AG09309 (cell line): ENCODE results near the gene RANBP3.
"Not testable (repeated sequence)": the region's sequence is repeated elsewhere in the genome, so short reads cannot be mapped to it uniquely, and the experiment has no call there.

Source experiments
- DNase-seq: peaks from one replicate; pipeline ENCODE4 v3.0.0-alpha.2; 2010; ENCODE audit warnings: low read depth
- H3K4me3 ChIP-seq: 2 replicates; pipeline ENCODE4 v1.5.1; 2011; ENCODE audit warnings: mild to moderate bottlenecking, low read depth, low read length, moderate library complexity; ENCODE audit not compliant: control insufficient read depth
- CTCF ChIP-seq: IDR thresholded peaks from 2 replicates; pipeline ENCODE4 v1.5.1; 2011; ENCODE audit warnings: mild to moderate bottlenecking, low read depth, low read length, inconsistent platforms; ENCODE audit not compliant: insufficient read depth, control insufficient read depth; ENCODE audit errors: missing control alignments

Gene RANBP3, protein sequence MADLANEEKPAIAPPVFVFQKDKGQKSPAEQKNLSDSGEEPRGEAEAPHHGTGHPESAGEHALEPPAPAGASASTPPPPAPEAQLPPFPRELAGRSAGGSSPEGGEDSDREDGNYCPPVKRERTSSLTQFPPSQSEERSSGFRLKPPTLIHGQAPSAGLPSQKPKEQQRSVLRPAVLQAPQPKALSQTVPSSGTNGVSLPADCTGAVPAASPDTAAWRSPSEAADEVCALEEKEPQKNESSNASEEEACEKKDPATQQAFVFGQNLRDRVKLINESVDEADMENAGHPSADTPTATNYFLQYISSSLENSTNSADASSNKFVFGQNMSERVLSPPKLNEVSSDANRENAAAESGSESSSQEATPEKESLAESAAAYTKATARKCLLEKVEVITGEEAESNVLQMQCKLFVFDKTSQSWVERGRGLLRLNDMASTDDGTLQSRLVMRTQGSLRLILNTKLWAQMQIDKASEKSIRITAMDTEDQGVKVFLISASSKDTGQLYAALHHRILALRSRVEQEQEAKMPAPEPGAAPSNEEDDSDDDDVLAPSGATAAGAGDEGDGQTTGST

DNA sequence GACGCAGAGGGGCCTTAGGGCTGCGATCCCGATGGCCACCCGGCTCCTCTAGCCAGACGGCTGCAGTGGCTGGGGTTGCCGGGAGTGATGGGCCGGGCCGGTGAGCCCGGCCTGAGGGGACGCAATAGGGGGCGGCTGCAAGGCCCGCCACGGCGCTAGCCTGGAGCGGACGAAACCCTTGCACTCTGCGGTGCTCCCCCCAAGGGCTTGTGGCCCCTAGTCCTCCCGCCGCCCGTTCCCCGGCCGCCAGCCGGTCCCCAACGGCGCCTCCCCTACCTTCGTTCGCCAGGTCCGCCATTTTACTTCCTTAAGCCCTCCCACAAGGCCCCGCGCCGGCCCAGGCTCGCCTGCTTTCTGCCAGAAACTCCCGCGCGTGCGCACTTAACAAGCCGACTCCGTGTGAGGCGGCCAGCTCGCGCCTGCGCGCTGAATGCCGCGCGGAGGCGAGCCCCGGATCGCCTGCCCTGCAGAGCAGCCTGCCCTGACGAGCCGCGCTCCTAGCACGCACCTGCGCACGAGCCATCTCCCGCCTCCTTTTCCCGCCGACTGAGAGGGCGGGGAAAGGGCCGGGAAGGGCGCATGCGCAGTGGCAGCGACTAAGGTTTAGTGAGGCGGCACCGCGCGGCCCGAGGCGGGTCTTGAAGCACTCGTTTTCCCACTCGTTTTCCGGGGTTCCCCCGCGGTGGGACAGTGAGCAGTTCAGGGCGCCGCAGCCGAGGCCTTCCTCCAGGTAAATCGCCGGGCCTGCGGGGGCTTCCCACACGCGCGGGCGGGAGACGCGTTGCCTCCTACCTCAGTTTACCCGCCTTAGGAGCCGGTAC, at the start of gene RANBP3:
Gene RANBP3, minus strand, starts transcription at position 356 of the 821 bp plus-strand sequence. Its CDS starts 58 bp downstream, at position 298.
- no peak for TF ChIP-seq CTCF
- DNase-seq, result peak; percentile 97
- H3K4me3 ChIP-seq, result peak within 1 kb of the TSS; percentile 89

DNA sequence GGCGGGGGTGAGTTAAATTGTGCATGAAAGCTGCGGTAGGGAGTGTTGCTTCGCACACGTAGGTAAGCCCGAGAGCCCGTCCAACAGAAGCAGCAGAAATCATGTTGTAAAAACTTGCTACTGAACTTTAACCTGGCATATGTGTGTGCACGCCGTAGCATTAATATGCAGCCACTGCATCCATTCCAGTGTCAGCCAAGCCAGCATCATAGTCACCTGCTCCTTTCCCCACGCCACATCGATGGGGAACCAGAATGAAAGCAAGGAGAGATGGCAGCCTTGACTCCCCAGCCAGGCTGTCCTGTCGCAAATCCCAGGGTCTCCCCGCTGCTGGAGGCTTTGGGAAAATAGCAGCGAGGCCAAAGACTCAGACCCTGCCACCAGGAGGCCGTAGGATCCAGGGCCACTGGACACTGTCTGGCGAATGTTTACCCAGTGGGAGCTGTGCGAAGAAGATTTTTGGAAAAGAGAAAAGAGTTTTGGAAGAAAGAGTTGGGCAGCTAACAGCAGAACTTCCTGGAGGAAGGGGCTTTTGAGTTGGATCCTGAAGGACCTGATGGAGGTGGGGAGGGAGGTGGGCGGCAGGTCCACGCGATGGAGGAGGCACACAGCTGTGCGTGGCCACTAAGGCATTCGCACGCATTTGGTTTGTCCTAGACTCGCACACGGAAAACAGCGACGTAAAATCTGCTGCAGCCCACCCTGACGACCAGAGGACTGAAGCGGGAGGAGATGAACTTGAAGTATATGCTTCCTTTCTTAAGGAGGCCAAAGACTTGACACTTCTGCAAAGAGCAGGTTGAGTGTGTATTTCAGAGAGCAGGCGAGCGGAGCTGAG, 48.7 kb upstream of the RANBP3 start:
- H3K4me3 ChIP-seq, result no peak overlapping the region
- DNase-seq, result no peak
- no peak for TF ChIP-seq CTCF

GRCh38 chr19:6024756-6025155, 46.8 kb upstream of the RANBP3 start:
- not testable (repeated sequence) for DNase-seq, H3K4me3 ChIP-seq

DNA sequence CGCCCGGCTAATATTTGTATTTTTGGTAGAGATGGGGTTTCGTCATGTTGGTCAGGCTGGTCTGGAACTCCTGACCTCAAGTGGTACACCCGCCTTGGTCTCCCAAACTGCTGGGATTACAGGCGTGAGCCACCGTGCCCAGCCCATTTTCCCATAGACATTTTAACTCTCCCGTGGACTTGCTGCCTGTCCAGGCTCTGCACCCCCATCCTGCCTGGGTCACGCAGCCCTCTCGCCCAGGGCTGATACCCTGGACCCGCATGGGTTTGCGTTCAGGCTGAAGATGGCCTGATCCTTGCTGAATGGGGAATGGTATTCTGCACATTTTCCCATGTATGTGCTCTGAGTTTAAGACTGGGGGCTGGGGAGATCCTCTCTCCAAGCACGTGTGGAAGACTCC, 46.0 kb upstream of the RANBP3 start:
- no peak overlapping the region for H3K4me3 ChIP-seq
- TF ChIP-seq CTCF, result no peak
- DNase-seq, result no peak

DNA sequence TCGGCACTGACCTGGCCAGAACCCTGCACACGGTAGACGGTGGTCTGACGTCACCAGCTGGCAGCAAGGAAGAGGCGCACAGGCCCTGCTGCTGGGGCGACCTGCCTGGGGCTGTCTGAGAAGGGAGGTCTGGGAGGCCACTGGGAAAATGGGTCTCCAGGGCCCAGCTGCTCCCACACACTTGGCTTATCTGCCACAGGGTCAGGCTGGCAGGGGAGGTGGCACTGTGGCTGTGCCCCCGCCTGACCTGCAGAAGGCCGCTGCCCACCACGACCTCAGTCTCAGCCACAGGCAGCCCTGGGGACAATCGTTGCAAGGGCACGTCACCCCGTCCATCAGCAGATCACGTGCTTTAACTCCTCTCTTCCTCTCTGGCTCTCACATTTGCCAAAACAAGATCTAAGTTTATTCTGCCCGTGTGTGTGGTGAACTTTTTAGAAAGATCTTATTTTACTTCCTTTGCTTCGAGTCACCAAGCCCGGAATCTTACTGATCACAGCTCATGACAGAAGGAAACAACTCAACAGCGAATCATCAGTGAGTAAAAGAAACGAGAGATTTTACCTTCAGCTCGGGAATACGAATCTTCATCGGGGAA, 45.2 kb upstream of the RANBP3 start:
- TF ChIP-seq CTCF, result no peak
- H3K4me3 ChIP-seq, result no peak overlapping the region
- DNase-seq, result no peak

- no peak for TF ChIP-seq CTCF
- DNase-seq, result no peak
- H3K4me3 ChIP-seq, result no peak overlapping the region
These were observed 44.7 kb upstream of the RANBP3 start for GRCh38 chr19:6022570-6023064.
